OCI-M2 (cell line): ENCODE measurements around the gene TGFB2.

Experiments
- DNase-seq: peaks from one replicate; lab custom pipeline; 2025; ENCODE audit not compliant: unreplicated experiment; lab: John Stamatoyannopoulos, UW

TGFB2 gene

GRCh38 chr1:218383681-218384080 lies 38.5 kb downstream of the TGFB2 start:
- no peak for DNase-seq

- no peak for DNase-seq
These were observed 39.5 kb downstream of the TGFB2 start for GRCh38 chr1:218384581-218384993.

GRCh38 chr1:218388591-218388990 lies 43.5 kb downstream of the TGFB2 start:
- DNase-seq, result no peak

DNA sequence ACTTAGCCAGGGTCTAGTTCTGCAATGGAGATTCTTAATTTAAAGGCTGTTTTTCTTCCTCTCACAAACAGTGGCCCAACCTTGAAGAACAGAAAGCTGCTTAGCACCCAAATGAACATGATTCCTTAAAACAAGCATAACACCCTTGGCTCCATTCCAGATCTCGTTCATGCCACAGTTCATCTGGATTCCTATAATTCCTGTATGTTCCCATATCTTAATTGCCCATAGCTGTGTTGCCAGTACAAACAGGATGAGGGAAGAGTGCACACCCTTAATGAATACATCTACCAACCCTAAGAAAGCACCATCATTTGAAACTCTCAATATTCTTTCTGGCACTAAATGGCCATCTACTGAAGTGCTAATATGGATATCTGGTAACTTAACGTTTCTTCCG lies 45.5 kb downstream of the TGFB2 start:
- DNase-seq, result no peak

GRCh38 chr1:218392780-218393179 lies 47.6 kb downstream of the TGFB2 start:
- no peak for DNase-seq

DNA sequence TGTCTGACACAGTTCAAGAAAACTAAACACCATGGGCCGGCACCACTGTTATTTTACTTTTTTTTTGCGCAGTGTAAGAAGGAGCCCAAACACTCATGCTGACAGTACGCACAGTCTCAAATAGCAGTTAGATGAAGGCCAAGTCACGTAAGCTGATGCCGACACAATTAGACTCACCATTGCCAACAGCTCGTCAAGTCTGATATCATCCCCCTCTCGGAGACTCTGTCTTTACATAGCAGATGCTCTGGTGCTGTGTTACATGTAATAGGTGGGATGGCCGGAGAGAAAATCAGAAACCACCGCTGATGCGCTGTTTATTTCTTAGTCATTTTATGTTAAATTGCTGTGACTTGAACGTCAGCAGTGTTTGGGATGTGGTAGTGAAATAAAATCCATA lies 49.3 kb downstream of the TGFB2 start:
- DNase-seq, result no peak

DNA sequence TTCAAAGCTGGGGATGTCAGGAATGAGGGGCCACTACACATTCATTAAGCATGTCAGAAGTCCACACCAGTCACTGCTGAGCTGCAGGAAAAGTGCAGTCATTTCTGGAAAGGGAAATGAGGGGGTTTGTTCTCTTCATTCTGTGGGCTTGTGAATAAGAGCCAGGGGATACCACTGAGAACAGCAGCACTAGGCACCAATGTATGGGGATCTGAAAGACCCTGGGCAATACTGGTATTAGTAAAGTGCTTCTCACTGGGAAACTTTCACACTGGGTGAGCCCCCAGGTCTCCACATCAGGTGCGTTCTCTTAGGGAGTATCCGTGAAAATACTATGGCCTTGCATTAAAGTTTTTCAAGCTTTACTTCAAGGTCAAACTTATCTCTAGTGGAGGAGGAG lies 49.9 kb downstream of the TGFB2 start:
- DNase-seq, result no peak

DNA sequence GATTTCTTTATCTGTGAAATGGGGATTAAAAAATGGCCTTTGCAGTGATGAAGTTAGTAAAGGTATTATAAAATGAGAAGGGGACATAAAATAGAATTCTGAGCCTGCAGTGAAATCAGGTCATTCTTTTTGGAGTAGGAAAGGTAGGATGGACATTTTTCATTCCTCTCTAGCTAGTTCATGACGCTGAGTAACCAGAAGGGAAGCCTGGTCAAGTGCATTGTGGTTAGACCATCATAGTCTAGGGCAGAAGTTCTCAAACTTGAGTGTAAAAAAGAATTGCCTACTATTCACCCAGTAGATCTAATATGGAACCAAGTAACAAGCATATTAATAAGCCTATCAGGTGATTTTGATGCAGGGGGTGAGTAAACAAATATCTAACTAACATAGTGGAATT lies 50.8 kb downstream of the TGFB2 start:
- no peak for DNase-seq

GRCh38 chr1:218397752-218398339 lies 52.7 kb downstream of the TGFB2 start:
- DNase-seq, result no peak

GRCh38 chr1:218400624-218401023 lies 55.5 kb downstream of the TGFB2 start:
- no peak for DNase-seq

GRCh38 chr1:218401441-218401997 lies 56.4 kb downstream of the TGFB2 start:
- no peak for DNase-seq

DNA sequence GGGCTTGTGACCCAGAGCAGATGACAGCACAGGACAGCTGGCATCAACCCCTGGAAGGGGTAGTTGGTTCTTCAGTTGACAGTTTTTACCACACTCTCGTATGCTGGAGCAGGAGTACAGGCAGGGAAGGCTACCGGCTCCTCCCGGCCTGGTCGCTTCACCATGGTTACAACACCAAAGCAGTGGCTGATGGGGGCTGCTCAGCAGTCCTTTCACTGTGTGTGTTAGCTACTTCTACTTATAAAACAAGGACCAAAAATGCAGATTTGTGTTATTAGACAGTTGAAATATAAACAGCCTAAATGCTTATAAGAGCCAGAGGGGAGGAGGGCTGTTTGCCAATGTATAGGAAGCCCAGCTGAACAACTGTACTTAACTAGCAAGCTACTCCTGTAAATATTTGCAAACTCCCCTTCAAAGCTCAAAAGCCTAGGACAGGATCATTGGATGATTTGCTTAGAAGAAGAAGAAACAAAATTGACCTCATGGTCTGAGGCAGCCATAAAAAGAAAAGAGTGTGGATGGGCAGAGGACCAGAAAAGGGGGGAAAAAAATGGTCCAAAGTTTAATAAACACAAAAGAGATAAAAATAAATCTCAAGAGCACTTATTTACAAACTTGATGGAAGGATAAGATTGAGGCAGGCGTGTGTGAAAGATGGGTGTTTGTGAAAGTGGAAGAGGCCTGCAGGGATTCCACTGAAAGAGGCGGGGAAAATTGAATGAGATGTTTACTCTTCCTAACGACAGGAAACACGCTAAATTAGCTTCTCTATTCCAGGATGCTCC lies 57.1 kb downstream of the TGFB2 start:
- DNase-seq, result no peak

GRCh38 chr1:218402786-218403120 lies 57.6 kb downstream of the TGFB2 start:
- DNase-seq, result no peak

- no peak for DNase-seq
These were observed 58.2 kb downstream of the TGFB2 start for GRCh38 chr1:218403300-218403699.

DNA sequence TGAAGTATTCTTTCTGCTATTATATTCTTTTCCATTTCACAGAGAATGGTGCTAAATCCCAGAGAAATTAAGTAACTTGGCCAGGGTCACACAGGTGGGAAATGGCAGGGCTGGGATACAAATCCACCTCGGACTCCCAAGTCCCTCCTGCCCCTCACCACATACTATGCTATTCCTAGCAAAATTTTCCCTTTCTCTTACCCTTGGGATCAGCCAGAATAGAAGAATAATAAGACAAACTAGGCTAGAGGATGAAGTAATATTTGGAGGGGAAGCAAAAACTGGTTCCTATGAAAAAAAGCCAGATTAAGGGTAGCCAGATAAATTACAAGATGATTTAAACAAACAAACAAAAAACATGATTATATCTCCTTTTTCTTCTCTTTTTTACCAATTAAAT lies 62.5 kb downstream of the TGFB2 start:
- no peak for DNase-seq

DNA sequence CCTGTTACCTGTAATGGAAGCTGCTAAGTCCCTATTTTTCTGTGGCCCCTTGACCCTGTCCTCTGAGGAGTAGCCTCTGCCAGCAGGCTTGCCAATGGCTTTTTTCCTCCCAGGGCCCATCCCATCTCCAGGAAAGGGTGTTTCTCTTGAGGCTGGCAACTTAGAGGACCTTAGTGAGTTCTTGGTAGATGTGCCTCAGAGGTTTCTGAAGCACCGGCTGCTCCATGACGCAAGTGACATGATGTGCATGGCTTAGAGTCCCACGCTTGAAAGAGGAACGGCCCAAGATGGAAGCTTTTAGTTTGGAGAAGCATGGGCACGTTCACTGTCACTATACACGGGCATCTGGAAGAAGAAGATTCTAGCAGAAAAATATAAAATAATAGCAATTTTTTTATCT lies 63.0 kb downstream of the TGFB2 start:
- DNase-seq, result no peak

GRCh38 chr1:218408942-218409341 lies 63.8 kb downstream of the TGFB2 start:
- DNase-seq, result no peak

- DNase-seq, result no peak
These were observed 64.9 kb downstream of the TGFB2 start for GRCh38 chr1:218409946-218410510.

DNA sequence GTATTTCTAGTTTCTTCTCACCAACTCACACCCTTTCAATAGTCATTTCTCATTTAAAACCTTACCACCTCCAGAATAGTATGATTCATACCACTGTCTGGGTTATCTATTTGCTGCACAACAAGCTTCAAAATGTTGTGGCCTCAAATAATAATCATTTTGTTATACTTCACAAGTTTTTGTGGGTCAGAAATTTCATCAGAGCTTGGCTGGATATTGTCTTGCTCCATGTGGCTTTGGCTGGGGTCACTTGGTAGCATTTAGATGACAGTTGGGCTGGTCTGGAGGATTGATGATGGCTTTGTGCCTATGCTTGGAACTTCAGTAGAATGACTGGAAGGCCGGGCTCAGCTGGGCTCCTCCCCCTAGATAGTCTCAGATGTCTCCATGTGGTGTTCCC lies 66.0 kb downstream of the TGFB2 start:
- no peak for DNase-seq

- no peak for DNase-seq
These were observed 67.0 kb downstream of the TGFB2 start for GRCh38 chr1:218412171-218412570.

DNA sequence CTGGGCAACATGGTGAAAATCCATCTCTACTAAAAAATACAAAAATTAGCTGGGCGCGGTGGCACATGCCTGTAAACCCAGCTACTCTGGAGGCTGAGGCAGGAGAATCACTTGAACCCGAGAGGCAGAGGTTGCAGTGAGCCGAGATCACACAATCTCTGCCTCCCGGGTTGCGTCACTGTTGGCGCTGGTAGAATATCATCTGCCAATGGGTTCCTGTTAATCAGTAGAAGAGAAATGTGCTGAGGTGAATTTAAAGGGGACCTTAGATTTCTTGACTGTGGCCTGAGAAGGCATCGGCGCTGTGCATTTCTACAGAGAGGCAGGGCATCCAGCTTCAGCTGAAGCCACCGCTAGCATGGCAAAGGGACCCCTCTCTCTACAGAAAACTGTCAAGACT lies 68.0 kb downstream of the TGFB2 start:
- DNase-seq, result no peak

- no peak for DNase-seq
These were observed 69.1 kb downstream of the TGFB2 start for GRCh38 chr1:218414060-218414728.
